Activated gamma-delta T cell treated with anti-CD3 and anti-CD28 coated beads, Interleukin-2, amount 50 U/mL, for 16 hours (primary cell): ENCODE measurements around the gene MED19.
"Not testable (repeated sequence)": the region's sequence is repeated elsewhere in the genome, so short reads cannot be mapped to it uniquely, and the experiment has no call there.

Experiments
- DNase-seq: peaks from one replicate; pipeline ENCODE4 v3.0.0-alpha.2; 2020; ENCODE audit warnings: low read depth

The MED19 gene

GRCh38 chr11:57704932-57705331 is 7.1 kb downstream of the MED19 start:
- no peak for DNase-seq

GRCh38 chr11:57703341-57703740 is 8.7 kb downstream of the MED19 start:
- no peak for DNase-seq

- no peak for DNase-seq
Observed at GRCh38 chr11:57700425-57700824, 11.6 kb downstream of the MED19 start.

- DNase-seq = no peak
Observed at GRCh38 chr11:57699813-57700212, 12.2 kb downstream of the MED19 start.

- DNase-seq = no peak
Observed at GRCh38 chr11:57698843-57699365, 13.1 kb downstream of the MED19 start.

GRCh38 chr11:57690474-57690873 is 21.5 kb downstream of the MED19 start:
- not testable (repeated sequence) for DNase-seq

GRCh38 chr11:57681168-57681567 is 30.8 kb downstream of the MED19 start:
- DNase-seq = no peak

- no peak for DNase-seq
Observed at GRCh38 chr11:57680552-57680874, 31.5 kb downstream of the MED19 start.

GRCh38 chr11:57679396-57679795 is 32.6 kb downstream of the MED19 start:
- no peak for DNase-seq

GRCh38 chr11:57675176-57675941 is 36.7 kb downstream of the MED19 start:
- DNase-seq = no peak

GRCh38 chr11:57674251-57674650 is 37.8 kb downstream of the MED19 start:
- no peak for DNase-seq

- DNase-seq = peak; percentile 18
Observed at GRCh38 chr11:57668434-57668782, 43.6 kb downstream of the MED19 start.

- peak; percentile 99 for DNase-seq
Observed at GRCh38 chr11:57667736-57668433, 44.1 kb downstream of the MED19 start, which contains the start of gene ZDHHC5. ZDHHC5 (plus strand) TSS chr11:57668114; CDS start chr11:57673091, 4,977 bp downstream.

- peak; percentile 88 for DNase-seq
Observed at GRCh38 chr11:57667117-57667735, 44.8 kb downstream of the MED19 start.

- DNase-seq = no peak
Observed at GRCh38 chr11:57663975-57664374, 48.0 kb downstream of the MED19 start.

- no peak for DNase-seq
Observed at GRCh38 chr11:57662893-57663292, 49.1 kb downstream of the MED19 start.

- no peak for DNase-seq
Observed at GRCh38 chr11:57659669-57660068, 52.3 kb downstream of the MED19 start.

GRCh38 chr11:57658023-57658361 is 54.0 kb downstream of the MED19 start:
- no peak for DNase-seq

GRCh38 chr11:57657194-57658022 is 54.6 kb downstream of the MED19 start, which contains the start of gene CLP1:
CLP1 (plus strand) TSS chr11:57657762; CDS start chr11:57659477, 1,715 bp downstream.
- peak; percentile 99 for DNase-seq

GRCh38 chr11:57656885-57657193 is 55.2 kb downstream of the MED19 start:
- DNase-seq = no peak
